ENCODE measurements around the gene TPI1.

The TPI1 gene

DNA sequence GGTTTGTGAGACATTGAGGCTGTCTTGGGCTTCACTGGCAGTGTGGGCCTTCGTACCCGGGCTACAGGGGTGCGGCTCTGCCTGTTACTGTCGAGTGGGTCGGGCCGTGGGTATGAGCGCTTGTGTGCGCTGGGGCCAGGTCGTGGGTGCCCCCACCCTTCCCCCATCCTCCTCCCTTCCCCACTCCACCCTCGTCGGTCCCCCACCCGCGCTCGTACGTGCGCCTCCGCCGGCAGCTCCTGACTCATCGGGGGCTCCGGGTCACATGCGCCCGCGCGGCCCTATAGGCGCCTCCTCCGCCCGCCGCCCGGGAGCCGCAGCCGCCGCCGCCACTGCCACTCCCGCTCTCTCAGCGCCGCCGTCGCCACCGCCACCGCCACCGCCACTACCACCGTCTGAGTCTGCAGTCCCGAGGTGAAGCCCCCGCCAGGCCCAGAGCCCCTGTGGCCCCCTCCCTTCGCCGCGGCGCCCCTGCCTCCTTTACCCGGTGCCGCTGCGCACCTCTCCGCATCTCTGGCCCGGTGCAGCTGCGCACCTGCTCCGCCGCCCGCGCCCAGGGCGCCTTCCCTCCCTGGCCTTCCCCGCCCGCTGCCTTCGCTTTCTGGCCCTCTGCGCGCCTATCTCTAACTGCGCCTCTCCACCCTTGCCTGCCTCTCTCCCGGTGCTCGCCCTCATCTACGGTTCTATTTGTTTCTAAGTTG is 47.1 kb downstream of the TPI1 start, which contains the start of gene ENO2:
TSS of gene ENO2 (plus strand) at position 335 of the 701 bp plus-strand sequence. CDS start 1,253 bp downstream, outside the sequence.
- TF ChIP-seq TCF12 (IDR thresholded peaks at IDR 0.05; ENCODE audit: low read depth) (no peak), USF1 (IDR thresholded peaks at IDR 0.05) (peak; percentile 91), MAX (IDR thresholded peaks at IDR 0.05) (peak; percentile 68; the same call in 1 of the 2 replicates), CREB1 (IDR thresholded peaks at IDR 0.05; ENCODE audit: low read depth) (no peak), ZBTB7A (IDR thresholded peaks at IDR 0.05; ENCODE audit: low read depth) (peak; percentile 92)

- TF ChIP-seq FOXM1 (IDR thresholded peaks at IDR 0.05; ENCODE audit: borderline replicate concordance, low read depth): no peak
- TF ChIP-seq USF1 (IDR thresholded peaks at IDR 0.05): no peak
- no peak for TF ChIP-seq TEAD4 (IDR thresholded peaks at IDR 0.05)
- TF ChIP-seq CREB1 (IDR thresholded peaks at IDR 0.05; ENCODE audit: low read depth): no peak
- TF ChIP-seq YY1 (IDR thresholded peaks at IDR 0.05; ENCODE audit: low read depth): no peak
- no peak for TF ChIP-seq TCF12 (IDR thresholded peaks at IDR 0.05; ENCODE audit: low read depth)
- no peak for TF ChIP-seq CEBPB (IDR thresholded peaks at IDR 0.05)
- TF ChIP-seq RAD21 (IDR thresholded peaks at IDR 0.05; ENCODE audit: low read depth): no peak
- no peak for TF ChIP-seq MAX (IDR thresholded peaks at IDR 0.05)
- no peak for TF ChIP-seq NFIC (IDR thresholded peaks at IDR 0.05)
- TF ChIP-seq, protein P1, sequence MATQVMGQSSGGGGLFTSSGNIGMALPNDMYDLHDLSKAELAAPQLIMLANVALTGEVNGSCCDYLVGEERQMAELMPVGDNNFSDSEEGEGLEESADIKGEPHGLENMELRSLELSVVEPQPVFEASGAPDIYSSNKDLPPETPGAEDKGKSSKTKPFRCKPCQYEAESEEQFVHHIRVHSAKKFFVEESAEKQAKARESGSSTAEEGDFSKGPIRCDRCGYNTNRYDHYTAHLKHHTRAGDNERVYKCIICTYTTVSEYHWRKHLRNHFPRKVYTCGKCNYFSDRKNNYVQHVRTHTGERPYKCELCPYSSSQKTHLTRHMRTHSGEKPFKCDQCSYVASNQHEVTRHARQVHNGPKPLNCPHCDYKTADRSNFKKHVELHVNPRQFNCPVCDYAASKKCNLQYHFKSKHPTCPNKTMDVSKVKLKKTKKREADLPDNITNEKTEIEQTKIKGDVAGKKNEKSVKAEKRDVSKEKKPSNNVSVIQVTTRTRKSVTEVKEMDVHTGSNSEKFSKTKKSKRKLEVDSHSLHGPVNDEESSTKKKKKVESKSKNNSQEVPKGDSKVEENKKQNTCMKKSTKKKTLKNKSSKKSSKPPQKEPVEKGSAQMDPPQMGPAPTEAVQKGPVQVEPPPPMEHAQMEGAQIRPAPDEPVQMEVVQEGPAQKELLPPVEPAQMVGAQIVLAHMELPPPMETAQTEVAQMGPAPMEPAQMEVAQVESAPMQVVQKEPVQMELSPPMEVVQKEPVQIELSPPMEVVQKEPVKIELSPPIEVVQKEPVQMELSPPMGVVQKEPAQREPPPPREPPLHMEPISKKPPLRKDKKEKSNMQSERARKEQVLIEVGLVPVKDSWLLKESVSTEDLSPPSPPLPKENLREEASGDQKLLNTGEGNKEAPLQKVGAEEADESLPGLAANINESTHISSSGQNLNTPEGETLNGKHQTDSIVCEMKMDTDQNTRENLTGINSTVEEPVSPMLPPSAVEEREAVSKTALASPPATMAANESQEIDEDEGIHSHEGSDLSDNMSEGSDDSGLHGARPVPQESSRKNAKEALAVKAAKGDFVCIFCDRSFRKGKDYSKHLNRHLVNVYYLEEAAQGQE (IDR thresholded peaks at IDR 0.05; ENCODE audit: low read depth): no peak
- TF ChIP-seq TAF1 (IDR thresholded peaks at IDR 0.05; ENCODE audit: low read depth): no peak
- TF ChIP-seq EGR1 (IDR thresholded peaks at IDR 0.05): no peak
- no peak for TF ChIP-seq ZBTB7A (IDR thresholded peaks at IDR 0.05; ENCODE audit: low read depth)
- TF ChIP-seq EP300 (IDR thresholded peaks at IDR 0.05; ENCODE audit: borderline replicate concordance): no peak
Observed at GRCh38 chr12:6914947-6915788, 47.8 kb downstream of the TPI1 start.

DNA sequence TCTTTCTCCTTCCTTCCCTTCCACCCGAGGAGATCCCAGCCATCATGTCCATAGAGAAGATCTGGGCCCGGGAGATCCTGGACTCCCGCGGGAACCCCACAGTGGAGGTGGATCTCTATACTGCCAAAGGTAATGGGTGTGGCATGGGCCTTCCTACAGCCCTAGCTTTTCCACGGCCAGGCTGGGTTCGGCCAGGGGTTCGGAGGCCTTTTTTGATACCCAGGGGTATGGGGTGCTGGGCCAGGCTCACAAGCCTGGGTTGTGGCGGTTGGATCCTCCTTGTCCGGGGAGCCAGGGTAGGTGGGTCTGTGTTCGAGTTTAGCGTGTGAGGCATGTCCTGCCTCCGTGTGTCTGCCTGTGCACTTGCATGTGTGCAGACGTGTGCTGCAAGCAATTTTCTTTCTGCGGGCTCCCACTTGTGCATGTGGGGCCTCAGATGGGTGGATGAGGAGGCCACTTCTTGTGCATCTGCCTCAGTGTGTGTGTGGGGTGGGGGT is 48.5 kb downstream of the TPI1 start:
- no peak for TF ChIP-seq ZBTB7A (IDR thresholded peaks at IDR 0.05; ENCODE audit: low read depth)
- TF ChIP-seq, protein P1 (IDR thresholded peaks at IDR 0.05; ENCODE audit: low read depth): no peak
- no peak for TF ChIP-seq FOXM1 (IDR thresholded peaks at IDR 0.05; ENCODE audit: borderline replicate concordance, low read depth)
- TF ChIP-seq RAD21 (IDR thresholded peaks at IDR 0.05; ENCODE audit: low read depth): no peak
- TF ChIP-seq TAF1 (IDR thresholded peaks at IDR 0.05; ENCODE audit: low read depth): no peak
- no peak for TF ChIP-seq CEBPB (IDR thresholded peaks at IDR 0.05)
- TF ChIP-seq EP300 (IDR thresholded peaks at IDR 0.05; ENCODE audit: borderline replicate concordance): no peak
- no peak for TF ChIP-seq MAX (IDR thresholded peaks at IDR 0.05)
- no peak for TF ChIP-seq YY1 (IDR thresholded peaks at IDR 0.05; ENCODE audit: low read depth)
- TF ChIP-seq USF1 (IDR thresholded peaks at IDR 0.05): no peak
- no peak for TF ChIP-seq TCF12 (IDR thresholded peaks at IDR 0.05; ENCODE audit: low read depth)
- no peak for TF ChIP-seq TEAD4 (IDR thresholded peaks at IDR 0.05)
- no peak for TF ChIP-seq CREB1 (IDR thresholded peaks at IDR 0.05; ENCODE audit: low read depth)
- TF ChIP-seq EGR1 (IDR thresholded peaks at IDR 0.05): no peak
- no peak for TF ChIP-seq NFIC (IDR thresholded peaks at IDR 0.05)

GRCh38 chr12:6916426-6917200 is 49.3 kb downstream of the TPI1 start:
- TF ChIP-seq MAX (IDR thresholded peaks at IDR 0.05) (no peak), EP300 (IDR thresholded peaks at IDR 0.05; ENCODE audit: borderline replicate concordance) (no peak), FOXM1 (IDR thresholded peaks at IDR 0.05; ENCODE audit: borderline replicate concordance, low read depth) (no peak)
